ENCODE measurements around the gene CD6.
A peak's percentile ranks its signal among the peaks of the same experiment; 100 is the strongest.
"Not testable (repeated sequence)": the region's sequence is repeated elsewhere in the genome, so short reads cannot be mapped to it uniquely, and the experiment has no call there.

CD6 gene

GRCh38 chr11:61058583-61059259 lies 87.2 kb downstream of the CD6 start:
- DNase-seq = no peak

- DNase-seq = no peak
These were observed 87.8 kb downstream of the CD6 start for GRCh38 chr11:61059260-61059752.

- DNase-seq = peak; percentile 80
These were observed 89.8 kb downstream of the CD6 start for GRCh38 chr11:61061081-61061826.

- no peak for DNase-seq
These were observed 90.9 kb downstream of the CD6 start for GRCh38 chr11:61062181-61062930.

GRCh38 chr11:61065236-61065635 lies 93.8 kb downstream of the CD6 start:
- not testable (repeated sequence) for DNase-seq

- DNase-seq = peak; percentile 52
These were observed 94.6 kb downstream of the CD6 start for GRCh38 chr11:61065955-61066638.

GRCh38 chr11:61066645-61067044 lies 95.2 kb downstream of the CD6 start:
- no peak for DNase-seq

GRCh38 chr11:61067782-61068446 lies 96.4 kb downstream of the CD6 start:
- no peak for DNase-seq

- no peak for DNase-seq
These were observed 97.1 kb downstream of the CD6 start for GRCh38 chr11:61068581-61068980.

GRCh38 chr11:61069427-61069826 lies 97.9 kb downstream of the CD6 start:
- no peak for DNase-seq

Data from stimulated activated CD4-positive, alpha-beta T cell treated with anti-CD3 and anti-CD28 coated beads, Interleukin-4, amount 100 ng/mL, for 1 hour (primary cell).